Astrocyte (in vitro differentiated cells and primary cell): ENCODE measurements around the gene HECW1. TPM values are rescaled to one million over a fixed set of nuclear protein-coding genes. Genes with fewer than 3 reads are reported as not detected.

ENCODE experiments used
- DNase-seq: peaks from one replicate; pipeline ENCODE4 v3.0.0-alpha.2; 2010; ENCODE audit warnings: low read depth
- FAIRE-seq: peaks from 2 replicates; lab custom pipeline; 2011; peaks lifted over from hg19 to GRCh38; lab: Jason Lieb, UNC
- H2AFZ ChIP-seq: 2 replicates; pipeline ENCODE4 v1.6.0; 2012; ENCODE audit warnings: low read depth, low read length, inconsistent platforms
- H3K27ac ChIP-seq: 2 replicates; pipeline ENCODE4 v1.5.1; 2011; ENCODE audit warnings: low read depth, low read length, inconsistent platforms
- H3K27me3 ChIP-seq: 2 replicates; pipeline ENCODE4 v1.6.0; 2011; ENCODE audit warnings: low read length, inconsistent platforms; ENCODE audit not compliant: insufficient read depth
- H3K36me3 ChIP-seq: 2 replicates; pipeline ENCODE4 v1.5.1; 2011; ENCODE audit warnings: low read length, inconsistent platforms; ENCODE audit not compliant: insufficient read depth
- H3K4me1 ChIP-seq: 2 replicates; pipeline ENCODE4 v1.5.1; 2011; ENCODE audit warnings: low read length, inconsistent platforms; ENCODE audit not compliant: insufficient read depth
- H3K4me2 ChIP-seq: 2 replicates; pipeline ENCODE4 v1.6.0; 2012; ENCODE audit warnings: low read length, inconsistent platforms
- H3K4me3 ChIP-seq: 2 replicates; pipeline ENCODE4 v1.5.1; 2011; ENCODE audit warnings: low read depth, mild to moderate bottlenecking, low read length, inconsistent platforms; ENCODE audit not compliant: insufficient read depth
- H3K79me2 ChIP-seq: 2 replicates; pipeline ENCODE4 v1.6.0; 2012; ENCODE audit warnings: mild to moderate bottlenecking, low read length, inconsistent platforms; ENCODE audit not compliant: insufficient read depth
- H3K9ac ChIP-seq: 2 replicates; pipeline ENCODE4 v1.6.0; 2012; ENCODE audit warnings: mild to moderate bottlenecking, low read length, inconsistent platforms
- H3K9me3 ChIP-seq: 2 replicates; pipeline ENCODE4 v1.5.1; 2012; ENCODE audit warnings: low read depth, mild to moderate bottlenecking, low read length, inconsistent platforms; ENCODE audit not compliant: insufficient read depth
- H4K20me1 ChIP-seq: 2 replicates; pipeline ENCODE4 v1.6.0; 2012; ENCODE audit warnings: low read length, inconsistent platforms; ENCODE audit not compliant: insufficient read depth
- H3K27ac Mint-ChIP-seq: one replicate; pipeline ENCODE4 v1.8.0; 2021; ENCODE audit warnings: mild to moderate bottlenecking, mixed read lengths; ENCODE audit not compliant: unreplicated experiment
- H3K27me3 Mint-ChIP-seq: one replicate; pipeline ENCODE4 v1.8.0; 2021; ENCODE audit warnings: low read depth, mixed read lengths; ENCODE audit not compliant: unreplicated experiment
- H3K36me3 Mint-ChIP-seq: one replicate; pipeline ENCODE4 v1.8.0; 2021; ENCODE audit warnings: low read depth, mixed read lengths; ENCODE audit not compliant: unreplicated experiment
- H3K4me1 Mint-ChIP-seq: one replicate; pipeline ENCODE4 v1.8.0; 2021; ENCODE audit warnings: low read depth, mixed read lengths; ENCODE audit not compliant: unreplicated experiment
- H3K4me3 Mint-ChIP-seq: one replicate; pipeline ENCODE4 v1.8.0; 2021; ENCODE audit warnings: mild to moderate bottlenecking, moderate library complexity, mixed read lengths; ENCODE audit not compliant: unreplicated experiment
- H3K9me3 Mint-ChIP-seq: one replicate; pipeline ENCODE4 v1.8.0; 2021; ENCODE audit warnings: mild to moderate bottlenecking, mixed read lengths; ENCODE audit not compliant: unreplicated experiment
- CTCF ChIP-seq: IDR thresholded peaks from 2 replicates; pipeline ENCODE4 v1.5.1; 2011; ENCODE audit warnings: low read depth, mild to moderate bottlenecking, inconsistent platforms, low read length, moderate library complexity; ENCODE audit not compliant: insufficient read depth
- EZH2 ChIP-seq: IDR thresholded peaks from 2 replicates; pipeline ENCODE4 v1.6.1; 2012; ENCODE audit warnings: mild to moderate bottlenecking, low read length, inconsistent platforms; ENCODE audit not compliant: insufficient read depth
- total RNA-seq: library from RNA; stranded (reverse); gene quantifications from 2 replicates; pipeline ENCODE4 v1.2.1, GENCODE V29; 2021

Gene HECW1
- total RNA-seq, 1 donor from 2014 or later: 3.3 TPM

GRCh38 chr7:43441231-43442130, 329.0 kb downstream of the HECW1 start:
- Histone ChIP-seq H3K9ac (no peak overlapping the region), H3K79me2 (no peaks in the 10 kb centered on the region), H3K36me3 (no peaks in the 10 kb centered on the region), H3K27me3 (no peaks in the 10 kb centered on the region), H3K4me1 (no peaks in the 10 kb centered on the region), H3K27ac (no peak overlapping the region), H4K20me1 (no peaks in the 10 kb centered on the region), H3K4me3 (no peak overlapping the region), H3K4me2 (no peak overlapping the region), H3K9me3 (no peaks in the 10 kb centered on the region), H2AFZ (no peak overlapping the region)
- Mint-ChIP-seq H3K4me1 (no peaks in the 10 kb centered on the region), H3K4me3 (no peak overlapping the region), H3K9me3 (peaks cover 8% of the 10 kb centered on the region), H3K27ac (no peak overlapping the region), H3K27me3 (peaks cover 17% of the 10 kb centered on the region), H3K36me3 (peaks cover 4% of the 10 kb centered on the region)
- no peak for FAIRE-seq
- TF ChIP-seq CTCF (no peak), EZH2 (no peak)
- no peak for DNase-seq

GRCh38 chr7:43443381-43443780, 330.9 kb downstream of the HECW1 start:
- no peak for FAIRE-seq
- Histone ChIP-seq H4K20me1 (no peaks in the 10 kb centered on the region), H2AFZ (no peak overlapping the region), H3K79me2 (no peaks in the 10 kb centered on the region), H3K27ac (no peak overlapping the region), H3K36me3 (no peaks in the 10 kb centered on the region), H3K9ac (no peak overlapping the region), H3K4me1 (no peaks in the 10 kb centered on the region), H3K4me3 (no peak overlapping the region), H3K27me3 (no peaks in the 10 kb centered on the region), H3K9me3 (no peaks in the 10 kb centered on the region), H3K4me2 (no peak overlapping the region)
- Mint-ChIP-seq H3K4me3 (no peak overlapping the region), H3K27ac (no peak overlapping the region), H3K4me1 (no peaks in the 10 kb centered on the region), H3K27me3 (peaks cover 12% of the 10 kb centered on the region), H3K9me3 (peaks cover 8% of the 10 kb centered on the region), H3K36me3 (peaks cover 4% of the 10 kb centered on the region)
- TF ChIP-seq CTCF (no peak), EZH2 (no peak)
- DNase-seq: no peak
